ENCODE measurements around the gene BET1. TPM values are rescaled to one million over a fixed set of nuclear protein-coding genes. Genes with fewer than 3 reads are reported as not detected.
A peak's percentile ranks its signal among the peaks of the same experiment; 100 is the strongest.

The BET1 gene
- polyA plus RNA-seq, 2 of the 4 experiments (the other 2 are of a cell fraction): 31.5 to 64.3 TPM

DNA sequence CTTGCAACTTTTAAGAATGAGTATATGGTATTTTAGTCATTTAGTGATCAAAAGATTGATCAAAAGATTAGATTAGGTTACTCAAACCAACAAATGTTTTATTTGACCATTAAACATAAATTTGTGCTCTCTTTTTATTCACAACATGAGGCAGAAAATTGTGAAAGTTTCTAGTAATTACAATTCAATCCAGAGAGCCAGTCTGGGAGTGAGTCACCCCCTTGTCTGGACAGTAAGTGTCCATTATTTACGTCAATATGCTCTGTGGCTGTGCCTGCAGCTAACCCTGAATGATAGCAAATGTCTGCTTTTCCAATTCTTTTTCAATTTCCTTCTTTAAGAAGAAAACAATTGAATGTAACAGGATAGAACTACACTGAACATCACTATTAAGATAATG, 54.7 kb downstream of the BET1 start:
- 28% methylated on average over 1 of the region's 1 CpG for WGBS (ENCODE audit: missing lambda C conversion rate)
- no peaks in the 10 kb centered on the region for H3K9me3 ChIP-seq
- H3K27ac ChIP-seq: peak overlapping the region; percentile 47 to 51; a peak in 4 of 6 replicates
- ATAC-seq (peak; percentile 76 to 80; a peak in 5 of 6 replicates), FAIRE-seq (peak; percentile 54), DNase-seq (ENCODE audit: low read depth in 1 of 2, low spot score in 1 of 2) (peak; percentile 11 to 45)
- H3K4me3 ChIP-seq: no peak overlapping the region
- ChIA-PET CTCF (interaction anchor here (1.1 kb wide), 1 partner anchor 9 kb away, joined by 4 read pairs; no protein-coding TSS in a partner anchor), POLR2A (no interaction called here)
- H3K4me1 ChIP-seq: peaks cover 15% of the 10 kb centered on the region
- H3K4me2 ChIP-seq: peak overlapping the region; percentile 41
- TF ChIP-seq FOSL2 (IDR thresholded peaks at IDR 0.05) (0 out of 2 replicates have a peak, but pooled peaks have one; percentile 12), FOSL2 (CRISPR knock-in tag; IDR thresholded peaks at IDR 0.05) (peak; percentile 69), NFE2L2 (conservative IDR thresholded peaks at IDR 0.05; ENCODE audit: low read length) (no peak), EP300 (IDR thresholded peaks at IDR 0.05) (0 out of 5 replicates have a peak, but pooled peaks of 1 of the 2 experiments have one; percentile 13)

DNA sequence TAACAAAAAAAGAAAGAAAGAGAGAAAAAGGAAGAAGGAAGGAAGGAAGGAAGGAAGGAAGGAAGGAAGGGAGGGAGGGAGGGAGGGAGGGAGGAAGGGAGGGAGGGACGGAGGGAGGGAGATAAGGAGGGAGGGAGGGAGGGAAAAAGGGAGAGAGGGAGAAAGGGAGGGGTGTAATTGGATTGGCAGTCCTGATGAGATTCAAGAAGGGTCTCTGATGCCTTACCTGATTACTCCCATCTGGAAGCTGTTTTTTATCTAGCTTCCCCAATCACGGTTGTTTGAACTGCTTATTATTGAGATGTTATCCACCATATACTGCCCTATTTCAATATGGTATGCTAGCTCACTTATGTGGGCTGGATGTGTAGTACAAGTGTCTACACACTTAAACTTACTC, 55.3 kb downstream of the BET1 start:
- ATAC-seq (peak in 1 of 2 experiments; percentile 45; a peak in 2 of 6 replicates), DNase-seq (ENCODE audit: low read depth in 1 of 2, low spot score in 1 of 2) (no peak), FAIRE-seq (no peak)
- ChIA-PET CTCF (interaction anchor here (1.1 to 1.2 kb wide), 2 partner anchors 8 to 46 kb away, joined by 3 to 4 read pairs; no protein-coding TSS in a partner anchor), POLR2A (no interaction called here)
- peak overlapping the region; percentile 51 to 58 for H3K27ac ChIP-seq
- no peak overlapping the region for H3K4me3 ChIP-seq
- H3K4me2 ChIP-seq: peak overlapping the region; percentile 41; the same call in 2 of the 3 replicates
- H3K4me1 ChIP-seq: peaks cover 15% of the 10 kb centered on the region
- 64% methylated on average over 1 of the region's 2 CpGs for WGBS (ENCODE audit: missing lambda C conversion rate)
- TF ChIP-seq, protein P1, sequence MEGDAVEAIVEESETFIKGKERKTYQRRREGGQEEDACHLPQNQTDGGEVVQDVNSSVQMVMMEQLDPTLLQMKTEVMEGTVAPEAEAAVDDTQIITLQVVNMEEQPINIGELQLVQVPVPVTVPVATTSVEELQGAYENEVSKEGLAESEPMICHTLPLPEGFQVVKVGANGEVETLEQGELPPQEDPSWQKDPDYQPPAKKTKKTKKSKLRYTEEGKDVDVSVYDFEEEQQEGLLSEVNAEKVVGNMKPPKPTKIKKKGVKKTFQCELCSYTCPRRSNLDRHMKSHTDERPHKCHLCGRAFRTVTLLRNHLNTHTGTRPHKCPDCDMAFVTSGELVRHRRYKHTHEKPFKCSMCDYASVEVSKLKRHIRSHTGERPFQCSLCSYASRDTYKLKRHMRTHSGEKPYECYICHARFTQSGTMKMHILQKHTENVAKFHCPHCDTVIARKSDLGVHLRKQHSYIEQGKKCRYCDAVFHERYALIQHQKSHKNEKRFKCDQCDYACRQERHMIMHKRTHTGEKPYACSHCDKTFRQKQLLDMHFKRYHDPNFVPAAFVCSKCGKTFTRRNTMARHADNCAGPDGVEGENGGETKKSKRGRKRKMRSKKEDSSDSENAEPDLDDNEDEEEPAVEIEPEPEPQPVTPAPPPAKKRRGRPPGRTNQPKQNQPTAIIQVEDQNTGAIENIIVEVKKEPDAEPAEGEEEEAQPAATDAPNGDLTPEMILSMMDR (IDR thresholded peaks at IDR 0.05): no peak
- TF ChIP-seq ZSCAN20 (CRISPR knock-in tag; IDR thresholded peaks at IDR 0.05) (no peak), FOXS1 (CRISPR knock-in tag; IDR thresholded peaks at IDR 0.05) (no peak), RARB (CRISPR knock-in tag; IDR thresholded peaks at IDR 0.05) (no peak), ZC3H11A (IDR thresholded peaks at IDR 0.05) (no peak), BHLHE40 (IDR thresholded peaks at IDR 0.05; ENCODE audit: low read depth, low read length) (no peak), MAFK (IDR thresholded peaks at IDR 0.05; ENCODE audit: partially characterized antibody) (no peak), EHF (CRISPR knock-in tag; IDR thresholded peaks at IDR 0.05) (no peak), SREBF2 (IDR thresholded peaks at IDR 0.05) (no peak), NPAS2 (CRISPR knock-in tag; IDR thresholded peaks at IDR 0.05; ENCODE audit: borderline replicate concordance) (no peak), TFCP2L1 (CRISPR knock-in tag; IDR thresholded peaks at IDR 0.05) (no peak), CHD2 (IDR thresholded peaks at IDR 0.05; ENCODE audit: low read length, partially characterized antibody) (no peak), JUN (IDR thresholded peaks at IDR 0.05) (no peak), EHMT2 (IDR thresholded peaks at IDR 0.05; ENCODE audit: low read depth) (no peak), POLR2A (IDR thresholded peaks at IDR 0.05; ENCODE audit: low read length) (no peak), JUNB (IDR thresholded peaks at IDR 0.05) (no peak)
- TF ChIP-seq, protein P2, sequence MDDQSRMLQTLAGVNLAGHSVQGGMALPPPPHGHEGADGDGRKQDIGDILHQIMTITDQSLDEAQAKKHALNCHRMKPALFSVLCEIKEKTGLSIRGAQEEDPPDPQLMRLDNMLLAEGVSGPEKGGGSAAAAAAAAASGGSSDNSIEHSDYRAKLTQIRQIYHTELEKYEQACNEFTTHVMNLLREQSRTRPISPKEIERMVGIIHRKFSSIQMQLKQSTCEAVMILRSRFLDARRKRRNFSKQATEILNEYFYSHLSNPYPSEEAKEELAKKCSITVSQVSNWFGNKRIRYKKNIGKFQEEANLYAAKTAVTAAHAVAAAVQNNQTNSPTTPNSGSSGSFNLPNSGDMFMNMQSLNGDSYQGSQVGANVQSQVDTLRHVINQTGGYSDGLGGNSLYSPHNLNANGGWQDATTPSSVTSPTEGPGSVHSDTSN (IDR thresholded peaks at IDR 0.05): no peak
- H3K9me3 ChIP-seq: no peaks in the 10 kb centered on the region

DNA sequence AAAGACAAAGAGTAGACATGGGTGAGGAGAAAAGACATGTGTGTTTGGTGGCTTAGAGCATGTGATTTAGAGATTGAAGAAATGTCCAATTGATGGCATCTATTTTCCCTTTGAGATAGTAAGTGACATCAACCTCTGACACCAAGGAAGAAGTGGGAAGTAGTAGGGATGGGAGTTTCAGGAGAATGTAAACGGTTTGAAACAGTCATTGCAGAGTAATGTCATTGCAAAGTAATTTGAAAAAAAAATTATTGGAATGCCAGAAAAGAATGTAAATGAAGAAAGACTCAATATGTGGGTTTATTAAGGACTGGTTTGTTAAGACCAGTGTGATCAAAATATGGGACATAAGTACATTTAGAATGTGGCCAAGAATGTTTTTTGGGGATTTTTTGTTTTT, 56.0 kb downstream of the BET1 start:
- 15% methylated on average over 1 of the region's 1 CpG for WGBS (ENCODE audit: missing lambda C conversion rate)
- no peaks in the 10 kb centered on the region for H3K9me3 ChIP-seq
- no peak for DNase-seq (ENCODE audit: low read depth in 1 of 2, low spot score in 1 of 2)
- ATAC-seq: no peak
- ChIA-PET CTCF (interaction anchor here (1.2 kb wide), 1 partner anchor 45 kb away, joined by 3 read pairs; no protein-coding TSS in a partner anchor), POLR2A (no interaction called here)
- no peak overlapping the region for H3K4me3 ChIP-seq
- H3K4me2 ChIP-seq: no peak overlapping the region
- FAIRE-seq: peak; percentile 18
- H3K27ac ChIP-seq: peak overlapping the region in 1 of 2 experiments; percentile 58; a peak in 2 of 6 replicates
- peaks cover 15% of the 10 kb centered on the region for H3K4me1 ChIP-seq
- TF ChIP-seq KDM5A (IDR thresholded peaks at IDR 0.05) (no peak), CBX2 (IDR thresholded peaks at IDR 0.05; ENCODE audit: borderline replicate concordance, low read depth) (no peak), RARB (CRISPR knock-in tag; IDR thresholded peaks at IDR 0.05) (no peak), POLR2AphosphoS2 (conservative IDR thresholded peaks at IDR 0.05; ENCODE audit: low read length) (no peak), RNF2 (IDR thresholded peaks at IDR 0.05; ENCODE audit: borderline replicate concordance, low read depth) (no peak), POLR2A (IDR thresholded peaks at IDR 0.05; ENCODE audit: low read length) (no peak), NFE2L2 (conservative IDR thresholded peaks at IDR 0.05; ENCODE audit: low read length) (no peak)
- TF ChIP-seq, protein P3, sequence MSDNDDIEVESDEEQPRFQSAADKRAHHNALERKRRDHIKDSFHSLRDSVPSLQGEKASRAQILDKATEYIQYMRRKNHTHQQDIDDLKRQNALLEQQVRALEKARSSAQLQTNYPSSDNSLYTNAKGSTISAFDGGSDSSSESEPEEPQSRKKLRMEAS (IDR thresholded peaks at IDR 0.05): no peak
- TF ChIP-seq, protein P1 (IDR thresholded peaks at IDR 0.05): no peak
- TF ChIP-seq, protein P2 (IDR thresholded peaks at IDR 0.05): no peak

Data from A549 (cell line).